SH-SY5Y (cell line): ENCODE data around the gene TSPYL6.

Source experiments
- GATA2 ChIP-seq: IDR thresholded peaks from 2 replicates; pipeline ENCODE4 v1.6.1; 2011; ENCODE audit warnings: mild to moderate bottlenecking, low read depth, low read length
- GATA3 ChIP-seq: IDR thresholded peaks from 2 replicates; pipeline ENCODE4 v1.6.1; 2011; ENCODE audit warnings: low read depth, mild to moderate bottlenecking, low read length, moderate library complexity

DNA sequence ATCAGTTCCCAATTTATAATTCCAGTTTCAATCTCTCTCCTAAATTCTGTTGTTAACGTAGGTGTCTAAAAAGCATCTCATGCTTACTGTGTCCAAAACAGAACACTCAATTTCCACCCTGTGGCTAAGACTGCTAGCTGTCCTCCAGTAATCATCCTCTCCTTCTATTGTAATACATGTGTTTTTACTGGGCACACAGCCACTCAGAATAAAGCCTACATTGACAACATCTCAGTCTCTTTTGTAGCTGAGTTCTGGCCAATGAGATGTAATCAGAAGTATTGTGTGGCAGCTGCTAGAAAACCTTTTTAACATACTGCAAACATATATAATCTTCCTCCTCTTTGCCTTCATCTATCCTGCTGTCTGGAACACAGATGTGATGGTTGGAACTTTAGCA lies 29.4 kb upstream of the TSPYL6 start:
- TF ChIP-seq GATA3 (no peak), GATA2 (no peak)
